CD1c-positive myeloid dendritic cell (primary cell): ENCODE measurements around the gene BBS12.
A peak's percentile ranks its signal among the peaks of the same experiment; 100 is the strongest.

ENCODE experiments used
- DNase-seq: peaks from one replicate; pipeline ENCODE4 v3.0.0-alpha.2; 2016; ENCODE audit errors: extremely low spot score

BBS12 gene

DNA sequence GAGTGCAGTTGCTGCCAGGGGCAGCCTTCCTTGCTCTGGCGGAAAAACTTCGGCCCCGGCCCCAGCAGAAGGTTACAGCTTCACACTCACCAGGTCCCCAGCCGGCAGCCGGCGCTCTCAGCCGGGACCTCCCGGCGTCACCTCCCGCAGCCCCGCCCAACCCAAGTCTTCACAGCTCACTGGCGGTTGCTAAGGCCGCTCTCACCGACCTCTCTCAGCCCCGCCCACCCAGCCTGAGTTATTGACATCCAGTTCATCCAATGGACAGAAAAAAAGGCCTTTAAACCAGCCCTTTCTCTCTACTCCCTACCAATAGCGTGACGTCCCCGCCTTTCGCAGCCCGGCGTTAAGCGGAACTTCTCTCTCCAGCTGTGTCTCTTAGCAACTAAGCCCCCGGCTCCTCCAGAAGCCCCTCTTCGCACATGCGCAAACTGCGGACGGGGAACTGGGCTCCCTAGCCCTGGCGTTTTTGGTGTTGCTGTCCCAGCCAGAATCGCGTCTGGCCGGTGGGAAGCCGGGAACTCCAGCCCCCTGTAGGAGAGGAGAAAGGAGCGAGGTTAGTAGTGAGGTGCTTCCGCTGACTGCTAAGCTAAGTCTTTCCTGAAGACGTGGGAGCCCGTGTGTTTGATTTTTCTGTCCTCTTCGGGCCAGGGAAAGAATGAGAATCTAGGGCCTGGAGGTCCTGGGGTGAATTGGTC, at the start of gene BBS12:
Gene BBS12 (plus strand): TSS at position 376 of the 698 bp plus-strand sequence. CDS start 9,189 bp downstream, outside the sequence.
- peak; percentile 100 for DNase-seq

DNA sequence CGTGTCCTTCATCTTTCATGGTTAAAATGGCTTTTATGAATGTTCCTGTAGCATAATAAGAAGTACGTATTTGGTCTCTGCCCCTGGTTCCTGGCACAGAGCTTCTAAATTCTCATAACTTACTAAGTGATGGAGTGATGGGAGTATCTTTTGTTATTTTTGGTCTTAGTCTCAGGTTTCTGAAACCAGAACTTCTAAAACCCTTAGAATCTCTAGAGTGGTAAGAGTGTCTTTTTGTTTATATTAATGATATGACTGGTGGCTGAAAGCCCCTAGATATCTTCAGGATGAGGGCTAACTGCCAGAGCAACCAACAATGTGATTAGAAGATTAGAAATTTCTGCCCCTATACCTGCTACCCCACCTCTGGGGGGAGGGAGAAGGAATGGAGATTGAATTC, 45.8 kb upstream of the BBS12 start:
- no peak for DNase-seq

DNA sequence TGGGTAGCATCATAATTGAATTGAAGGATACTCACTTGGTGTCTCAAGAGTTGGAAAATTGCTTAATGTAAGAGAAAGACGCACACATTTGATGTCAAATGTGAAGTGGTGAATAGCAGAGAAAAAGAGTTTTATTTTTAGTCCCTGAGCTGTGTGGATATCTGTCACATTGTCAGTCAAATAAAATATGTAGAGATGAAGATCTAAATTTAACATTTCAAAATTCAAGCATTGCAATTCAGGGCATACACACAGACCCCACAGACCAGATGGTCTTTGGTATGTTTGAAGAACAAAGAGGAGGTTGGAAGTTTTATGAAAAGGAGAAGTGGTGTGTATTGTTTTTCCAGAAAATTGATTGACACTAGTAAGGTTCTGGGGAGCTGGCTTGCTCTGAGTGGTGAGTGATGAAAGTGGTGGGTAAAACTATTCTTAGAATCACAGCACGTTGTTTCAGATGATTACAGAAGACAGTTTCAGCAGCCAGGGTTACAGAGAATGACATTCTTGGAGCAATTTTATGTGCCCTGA, 44.9 kb upstream of the BBS12 start:
- DNase-seq = no peak

DNA sequence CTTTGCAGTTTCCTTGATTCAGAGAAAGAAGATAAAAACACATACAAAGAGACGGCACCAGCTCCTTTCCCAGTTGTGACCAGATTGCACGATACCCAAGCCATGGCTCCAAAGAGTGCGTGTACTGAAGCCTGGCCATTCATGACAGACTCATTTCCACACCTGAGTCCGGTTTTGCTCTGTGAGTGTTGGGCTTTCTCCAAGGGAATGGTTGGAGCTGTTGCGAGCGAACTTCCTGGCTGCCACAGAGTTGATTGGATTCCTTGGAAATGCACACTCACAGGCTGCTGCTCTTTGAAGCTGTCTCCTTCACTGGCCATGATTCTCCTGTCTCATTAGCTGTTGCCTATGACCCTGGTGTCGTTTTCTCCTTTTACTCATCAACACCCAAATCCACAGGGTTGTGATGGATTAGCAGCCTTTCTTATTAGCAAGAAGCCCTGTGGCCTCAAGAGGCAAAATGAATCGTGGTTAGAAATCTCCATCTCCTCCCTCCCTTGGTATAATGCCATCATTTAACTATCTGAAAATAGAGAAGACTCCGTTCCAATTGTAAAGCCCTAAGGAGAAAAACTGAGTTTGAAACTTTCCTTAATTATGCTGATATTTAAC, 43.9 kb upstream of the BBS12 start:
- DNase-seq = no peak

DNA sequence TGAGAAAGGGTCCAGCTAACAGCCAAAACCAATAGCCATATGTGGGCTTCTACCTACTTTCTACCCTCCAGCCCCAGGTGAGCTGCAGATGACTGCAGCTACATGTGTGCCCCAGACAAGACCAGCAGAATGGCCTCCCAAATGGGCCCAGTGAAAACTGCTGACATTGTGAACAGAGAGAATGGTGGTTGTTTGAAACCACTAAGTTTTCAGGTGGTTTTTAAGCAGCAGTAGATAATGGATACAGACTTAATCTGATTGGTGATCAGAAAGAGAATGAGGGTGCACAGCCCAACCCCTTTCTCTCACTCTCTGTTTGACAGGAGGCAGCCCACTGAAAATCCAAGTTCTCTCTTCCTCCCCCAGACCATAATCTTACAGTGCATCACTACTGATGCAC, 42.5 kb upstream of the BBS12 start:
- no peak for DNase-seq

DNA sequence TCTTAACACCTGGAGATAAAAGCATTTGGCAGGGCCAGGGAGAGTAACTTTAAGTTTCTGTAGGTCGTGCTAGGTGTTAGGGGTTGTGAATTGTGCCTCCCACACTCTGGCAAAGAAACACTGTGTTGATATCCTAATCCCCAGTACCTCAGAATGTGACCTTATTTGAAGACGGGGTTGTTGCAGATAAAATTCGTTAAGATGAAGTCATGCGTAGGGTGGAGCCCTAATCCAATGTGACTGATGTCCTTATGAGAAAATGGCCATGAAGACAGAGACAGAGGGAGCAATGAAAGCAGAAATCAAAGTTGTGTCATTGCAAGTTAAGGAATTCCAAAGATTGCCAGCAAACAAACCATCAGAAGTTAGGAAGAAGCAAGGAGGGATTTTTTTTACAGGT, 40.5 kb upstream of the BBS12 start:
- no peak for DNase-seq

DNA sequence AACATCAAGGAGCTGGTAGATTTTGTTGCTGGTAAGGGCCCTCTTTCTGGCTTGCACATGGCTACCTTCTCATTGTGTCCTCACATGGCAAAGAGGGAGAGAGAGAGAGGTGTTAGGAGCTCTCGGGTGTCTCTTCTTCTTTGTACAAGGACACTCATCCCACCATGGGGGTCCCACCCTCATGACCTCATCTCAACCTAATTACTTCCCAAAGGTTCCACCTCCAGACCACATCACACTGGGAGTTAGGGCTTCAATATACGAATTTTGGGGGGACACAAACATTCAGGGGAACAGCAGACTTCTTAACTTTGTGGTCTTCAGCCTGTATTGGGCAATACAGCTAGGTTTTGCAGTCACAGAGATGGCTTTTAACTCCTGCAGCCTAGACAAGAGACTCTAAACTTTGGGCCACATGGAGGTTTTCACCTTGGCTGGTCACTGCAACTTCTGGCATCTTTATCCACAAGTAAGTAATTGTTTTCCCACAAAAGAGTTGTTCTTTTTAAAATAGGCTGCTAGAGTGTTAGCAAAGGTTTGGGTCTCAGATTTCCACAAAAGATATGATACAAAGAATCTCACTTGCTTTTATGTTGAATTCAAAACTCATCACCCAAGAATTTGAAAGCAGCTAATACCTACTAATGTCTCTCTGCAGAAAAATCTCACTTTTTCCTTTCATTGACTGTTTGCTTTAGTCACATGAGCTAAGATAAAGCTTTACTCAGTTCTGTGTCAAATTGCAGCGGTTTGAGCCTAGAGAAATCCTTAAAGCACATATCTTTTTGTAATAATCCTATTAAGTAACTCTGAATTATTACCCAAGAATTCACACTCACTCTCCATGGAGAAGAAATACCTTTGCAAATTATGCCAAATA, 39.6 kb upstream of the BBS12 start:
- no peak for DNase-seq

DNA sequence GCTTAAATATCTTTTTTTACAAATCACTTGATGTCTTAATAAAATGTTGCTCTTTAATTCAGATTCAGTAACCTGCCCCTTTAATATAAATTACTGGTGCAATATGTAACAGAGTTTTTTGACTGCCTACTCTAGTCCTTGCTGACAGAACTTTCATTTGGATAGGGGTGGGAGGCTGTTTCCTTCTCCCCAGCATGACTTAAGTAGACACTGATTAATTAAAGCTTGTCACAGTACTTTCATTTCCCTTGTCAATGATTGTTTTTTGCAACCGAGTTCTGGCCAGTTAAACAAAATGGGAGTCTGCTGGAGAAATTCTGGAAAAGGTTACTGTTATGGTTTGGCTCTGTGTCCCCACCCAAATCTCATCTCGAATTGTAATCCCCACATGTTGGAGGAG, 37.3 kb upstream of the BBS12 start:
- DNase-seq = no peak

DNA sequence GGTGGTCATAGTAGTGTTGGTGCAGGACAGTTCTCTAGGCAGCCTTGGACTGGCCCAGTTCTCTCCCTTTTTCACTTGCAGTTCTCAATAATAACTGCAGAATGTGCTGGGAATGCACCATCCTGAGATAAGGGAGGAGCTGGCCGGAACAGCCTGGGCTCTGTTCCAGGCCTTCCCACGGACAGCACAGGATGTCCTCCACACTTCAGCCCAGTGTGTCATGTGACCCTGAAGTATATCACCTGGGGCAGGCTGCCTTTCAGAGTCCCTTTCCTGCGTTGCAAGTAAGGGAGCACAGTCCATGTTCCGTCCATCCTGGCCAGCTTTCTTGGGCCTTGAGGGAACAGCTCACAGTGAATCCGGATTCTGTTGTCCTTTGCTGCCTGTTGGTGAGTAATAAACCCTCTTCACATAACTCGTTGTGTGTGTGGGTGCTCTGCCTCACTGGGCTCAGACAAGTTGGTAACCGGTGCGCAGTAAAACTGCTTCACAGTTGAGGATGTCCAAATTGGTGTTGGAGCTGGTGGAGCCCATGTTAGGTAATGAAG, 32.3 kb upstream of the BBS12 start:
- DNase-seq = no peak

DNA sequence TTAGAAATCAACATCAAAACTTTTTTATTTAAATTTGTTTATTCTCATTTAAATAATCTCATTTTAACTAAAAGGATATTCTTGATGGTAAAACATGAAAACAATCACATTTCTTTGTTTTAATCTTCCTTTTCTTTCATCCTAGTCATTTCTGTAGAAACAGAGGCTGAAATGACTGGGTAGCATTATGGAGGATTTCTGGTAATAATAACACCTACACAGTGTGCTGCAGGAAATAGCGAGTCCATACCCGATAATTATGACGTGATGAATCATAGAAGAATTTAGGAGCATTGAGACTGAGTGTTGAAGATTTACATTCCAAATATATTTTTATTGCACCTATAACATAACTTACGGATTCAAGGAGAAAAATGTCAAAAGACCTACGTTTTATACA, 31.4 kb upstream of the BBS12 start:
- DNase-seq = no peak

DNA sequence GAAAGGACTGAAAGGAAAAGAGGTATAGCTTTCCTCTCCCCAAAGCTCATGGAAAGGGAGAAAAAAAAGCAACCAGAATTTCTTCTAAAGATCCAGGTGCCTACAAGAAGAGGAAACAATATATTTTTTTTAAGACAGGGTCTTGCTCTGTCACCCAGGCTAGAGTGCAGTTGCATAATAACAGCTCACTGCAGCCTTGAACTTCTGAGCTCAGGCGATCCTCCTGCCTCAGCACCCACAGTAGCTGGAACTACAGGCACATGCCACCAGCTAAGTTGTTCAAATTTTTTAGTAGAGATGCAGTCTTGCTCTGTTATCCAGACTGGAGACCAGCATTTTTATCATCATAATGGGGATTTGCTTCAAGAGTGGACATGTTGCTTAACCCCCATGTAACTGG, 30.5 kb upstream of the BBS12 start:
- DNase-seq = no peak

DNA sequence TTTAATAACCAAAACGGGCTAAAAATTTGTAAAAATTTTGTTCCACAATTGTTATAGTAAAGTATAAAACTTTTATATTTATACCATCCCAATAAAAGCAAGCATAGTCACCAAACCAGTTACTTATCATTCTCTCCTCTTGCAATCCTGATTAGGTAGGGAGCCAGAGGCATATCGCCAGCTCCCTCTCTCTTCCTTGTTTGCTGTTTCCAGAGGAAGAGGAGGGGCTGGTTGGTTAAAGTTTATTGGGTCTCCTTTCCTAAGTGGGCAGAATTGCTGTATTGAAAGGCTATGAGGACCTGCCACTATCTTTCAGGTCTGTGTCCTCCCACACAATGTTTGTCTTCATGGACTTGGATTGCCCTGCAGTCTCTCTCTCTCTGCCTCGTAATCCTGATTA, 29.6 kb upstream of the BBS12 start:
- DNase-seq = no peak

DNA sequence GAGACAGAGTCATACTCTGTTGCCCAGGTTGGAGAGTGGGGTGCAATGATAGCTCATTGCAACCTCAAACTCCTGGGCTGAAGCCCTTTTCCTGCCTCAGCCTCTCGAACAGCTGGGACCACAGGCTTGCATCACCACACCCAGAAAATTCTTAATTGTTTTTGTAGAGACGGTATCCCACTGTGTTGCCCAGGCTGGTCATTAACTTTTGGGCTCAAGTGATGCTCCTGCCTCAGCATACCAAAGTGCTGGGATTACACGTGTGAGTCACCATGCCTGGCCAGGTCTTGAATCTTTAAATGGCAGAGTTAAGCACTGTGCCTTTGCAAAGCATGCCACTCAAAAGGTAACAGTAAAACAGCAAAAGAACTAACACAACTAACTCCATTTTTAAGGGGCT, 28.6 kb upstream of the BBS12 start:
- no peak for DNase-seq

DNA sequence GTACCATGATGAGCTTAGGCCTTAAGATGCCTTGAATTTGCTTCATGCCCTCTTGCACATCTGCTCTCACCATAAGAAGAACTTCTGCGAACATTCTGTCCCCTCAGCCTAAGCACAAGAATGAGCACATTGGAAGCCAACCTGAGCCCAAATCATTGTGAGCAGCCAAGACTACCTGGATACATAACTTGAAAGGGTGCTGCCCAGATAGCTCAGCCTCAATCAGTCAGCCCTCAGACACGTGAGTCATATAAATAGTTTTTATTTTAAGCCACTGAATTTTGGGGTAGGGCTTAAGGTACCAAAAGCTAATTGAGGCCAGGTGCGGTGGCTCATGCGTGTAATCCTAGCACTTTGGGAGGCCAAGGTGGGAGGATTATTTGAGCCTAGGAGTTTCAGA, 27.5 kb upstream of the BBS12 start:
- DNase-seq = no peak

DNA sequence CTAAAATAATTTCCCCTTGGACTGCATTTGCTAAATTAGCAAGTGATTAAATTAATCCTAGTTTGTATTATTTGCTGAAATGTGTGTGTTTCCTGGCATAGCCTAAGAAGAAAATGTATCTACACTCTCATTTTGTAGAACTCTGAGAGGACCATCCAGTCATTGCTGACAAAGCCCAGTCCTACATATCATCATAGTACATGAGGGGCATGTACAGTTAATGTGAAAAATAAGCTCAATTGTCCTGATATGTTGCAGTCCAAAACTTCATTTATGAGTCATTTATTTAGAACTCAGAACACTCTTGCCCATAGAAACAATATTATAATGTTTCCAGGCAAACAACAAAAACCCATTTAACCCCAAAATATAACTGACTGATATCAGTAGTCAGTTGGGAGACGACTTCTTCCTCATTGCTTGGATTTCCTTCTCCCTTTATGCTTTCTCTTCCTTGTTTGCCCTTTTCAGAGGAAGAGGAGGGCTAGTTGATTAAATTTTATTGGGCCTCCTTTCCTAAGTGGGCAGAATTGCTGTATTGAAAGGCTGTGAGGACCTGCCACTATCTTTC, 26.9 kb upstream of the BBS12 start:
- peak; percentile 51 for DNase-seq

DNA sequence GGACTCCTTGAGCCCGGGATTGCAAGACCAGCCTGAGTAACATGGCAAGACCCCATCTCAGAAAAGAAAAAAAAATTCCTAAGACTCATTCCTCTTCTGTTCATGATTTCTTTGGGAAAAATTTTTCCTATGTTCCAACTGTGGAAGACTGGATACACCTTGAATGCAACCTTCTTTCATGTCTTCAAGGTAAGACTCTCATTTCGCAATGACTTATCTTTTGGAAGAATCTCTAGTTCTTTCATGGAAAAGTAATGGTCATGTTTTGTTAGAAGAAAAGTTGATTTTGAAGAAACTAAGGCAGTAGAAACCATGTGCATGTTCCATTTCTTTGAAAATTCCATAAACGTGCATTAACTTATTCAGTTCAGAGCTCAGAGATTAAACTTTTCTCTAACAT, 26.0 kb upstream of the BBS12 start:
- DNase-seq = no peak

DNA sequence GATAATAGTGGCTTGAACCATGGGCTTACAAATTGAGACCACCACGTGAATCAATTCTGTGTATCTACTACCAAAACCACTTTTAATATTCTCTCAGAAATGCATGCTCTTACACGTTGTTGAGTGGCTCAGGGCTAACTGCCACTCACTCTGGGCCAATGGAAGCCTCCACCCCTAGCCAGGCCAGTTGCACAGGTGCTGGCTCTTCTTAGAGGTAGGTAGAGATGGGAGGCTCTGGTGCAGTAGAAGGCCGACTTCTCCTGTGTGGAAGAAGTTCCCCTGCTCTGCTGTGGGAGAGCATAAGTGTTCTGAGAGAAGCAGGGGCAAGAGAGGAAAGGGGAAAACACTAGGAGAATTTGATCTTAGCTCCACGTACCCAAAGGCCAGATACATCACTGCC, 25.0 kb upstream of the BBS12 start:
- no peak for DNase-seq

DNA sequence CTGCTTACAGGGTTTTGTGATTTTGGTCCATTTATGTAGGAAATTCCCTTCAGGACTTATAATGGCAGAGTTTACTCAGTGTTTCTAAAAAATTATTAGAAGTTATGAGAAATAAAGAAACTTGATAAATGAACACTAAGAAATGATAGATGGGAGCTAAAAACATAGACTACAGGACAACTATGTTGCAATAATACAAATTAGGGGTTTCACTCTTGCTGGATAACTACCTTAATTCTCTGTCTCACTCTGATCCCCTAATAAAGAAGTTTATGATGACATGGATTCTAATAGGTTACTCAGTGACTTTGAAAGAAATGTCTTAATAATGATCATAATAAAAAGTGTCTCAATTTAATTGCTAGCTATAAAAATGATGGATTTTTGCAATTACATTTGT, 23.3 kb upstream of the BBS12 start:
- DNase-seq = no peak

DNA sequence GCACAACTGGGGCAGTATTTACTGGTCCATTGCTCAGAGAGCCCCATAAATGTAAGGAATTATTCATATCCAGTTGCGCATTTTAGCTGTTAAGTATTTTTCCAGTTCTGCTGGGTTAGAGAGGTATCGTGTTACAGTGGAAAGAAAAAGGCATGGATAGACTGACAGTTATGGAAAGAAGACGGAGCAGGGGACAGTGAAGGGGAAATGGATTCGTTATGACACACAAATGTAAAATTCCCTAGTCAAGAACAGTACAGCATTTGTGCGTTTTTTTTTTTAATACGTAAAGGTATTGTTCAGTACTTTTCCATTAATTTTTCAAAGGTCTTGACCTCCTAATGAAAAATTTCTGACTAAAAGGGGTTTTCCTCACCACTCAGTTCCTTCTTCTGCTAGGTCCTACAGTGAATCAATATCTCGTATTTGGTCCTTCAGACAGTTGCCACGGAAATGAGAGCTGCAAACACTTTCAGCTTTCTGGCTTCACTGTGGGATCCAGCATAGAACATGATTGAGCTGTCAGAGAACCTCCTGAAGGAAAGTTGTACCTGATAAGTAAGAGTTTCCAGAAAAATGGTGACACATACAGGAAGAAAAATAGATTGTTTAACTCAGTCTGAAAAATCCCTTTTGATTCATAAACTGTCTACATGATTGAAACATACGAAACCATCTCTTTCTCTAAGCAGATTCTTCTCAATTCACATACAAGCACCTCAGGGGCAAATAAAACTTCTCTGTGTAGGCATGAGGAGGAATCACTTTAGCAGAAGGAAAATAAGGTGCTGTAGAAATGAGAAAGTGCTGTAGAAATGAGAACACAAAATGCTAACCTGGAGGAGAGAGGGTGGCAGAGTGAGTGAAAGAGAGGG, 21.8 kb upstream of the BBS12 start:
- no peak for DNase-seq

DNA sequence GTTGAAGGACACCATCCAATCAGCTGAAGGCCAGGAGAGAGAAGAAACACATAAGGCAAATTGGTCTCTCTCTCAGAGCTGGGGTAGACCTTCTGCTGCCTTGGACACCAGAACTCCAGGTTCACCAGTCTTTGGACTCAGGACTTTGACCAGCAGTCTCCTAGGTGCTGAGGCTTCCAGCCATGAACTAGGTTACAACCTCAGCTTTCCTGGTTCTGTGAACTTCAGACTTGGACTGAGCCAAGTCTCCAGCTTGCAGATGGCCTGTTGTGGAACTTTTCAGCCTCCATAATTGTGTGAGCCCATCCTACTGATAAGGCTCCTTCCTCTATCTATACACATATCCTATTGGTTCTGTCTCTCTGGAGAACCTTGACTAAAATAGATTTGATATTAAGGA, 20.6 kb upstream of the BBS12 start:
- no peak for DNase-seq

DNA sequence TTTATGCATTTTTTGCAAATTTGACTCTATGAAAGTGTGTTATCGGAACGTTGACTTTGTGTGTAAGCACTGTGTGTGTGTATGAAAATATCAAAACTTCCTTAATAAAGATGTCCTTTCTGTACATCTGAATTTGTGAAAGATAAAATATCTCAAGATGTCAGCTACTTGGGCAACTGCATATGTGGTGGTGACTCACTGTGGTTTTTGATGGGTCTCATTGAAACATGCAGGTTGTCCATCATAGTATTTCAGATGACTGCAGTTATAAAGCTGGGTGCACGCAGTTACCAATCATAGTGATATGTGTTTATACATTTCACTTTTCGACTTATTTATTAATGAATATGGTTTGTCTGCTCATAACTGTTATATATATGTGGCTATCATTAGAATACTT, 19.7 kb upstream of the BBS12 start:
- no peak for DNase-seq
